Measurements from ENCODE around the gene ACTG2.

GRCh38 chr2:73916666-73917065 is 23.9 kb downstream of the ACTG2 start:
- no peak for TF ChIP-seq POLR2AphosphoS5 (IDR thresholded peaks at IDR 0.05; ENCODE audit: low read depth, low read length)
- TF ChIP-seq CTCF (IDR thresholded peaks at IDR 0.05) = no peak
- TF ChIP-seq REST (IDR thresholded peaks at IDR 0.05; ENCODE audit: insufficient read depth in 1 of 2, low read depth in 2 of 2, low read length in 1 of 2) = no peak
- no peak for TF ChIP-seq TCF7L2 (IDR thresholded peaks at IDR 0.05; ENCODE audit: low read depth, low read length)

All from Panc1 (cell line).